Measurements from ENCODE around the gene FOSB. TPM values are rescaled to one million over a fixed set of nuclear protein-coding genes. Genes with fewer than 3 reads are reported as not detected.

Gene FOSB
- total and polyA plus RNA-seq, 9 of the 15 experiments (the other 6 are each of a cell fraction or from before 2014, with no cell fraction given) = 0.11 to 2.7 (median 0.73) TPM

DNA sequence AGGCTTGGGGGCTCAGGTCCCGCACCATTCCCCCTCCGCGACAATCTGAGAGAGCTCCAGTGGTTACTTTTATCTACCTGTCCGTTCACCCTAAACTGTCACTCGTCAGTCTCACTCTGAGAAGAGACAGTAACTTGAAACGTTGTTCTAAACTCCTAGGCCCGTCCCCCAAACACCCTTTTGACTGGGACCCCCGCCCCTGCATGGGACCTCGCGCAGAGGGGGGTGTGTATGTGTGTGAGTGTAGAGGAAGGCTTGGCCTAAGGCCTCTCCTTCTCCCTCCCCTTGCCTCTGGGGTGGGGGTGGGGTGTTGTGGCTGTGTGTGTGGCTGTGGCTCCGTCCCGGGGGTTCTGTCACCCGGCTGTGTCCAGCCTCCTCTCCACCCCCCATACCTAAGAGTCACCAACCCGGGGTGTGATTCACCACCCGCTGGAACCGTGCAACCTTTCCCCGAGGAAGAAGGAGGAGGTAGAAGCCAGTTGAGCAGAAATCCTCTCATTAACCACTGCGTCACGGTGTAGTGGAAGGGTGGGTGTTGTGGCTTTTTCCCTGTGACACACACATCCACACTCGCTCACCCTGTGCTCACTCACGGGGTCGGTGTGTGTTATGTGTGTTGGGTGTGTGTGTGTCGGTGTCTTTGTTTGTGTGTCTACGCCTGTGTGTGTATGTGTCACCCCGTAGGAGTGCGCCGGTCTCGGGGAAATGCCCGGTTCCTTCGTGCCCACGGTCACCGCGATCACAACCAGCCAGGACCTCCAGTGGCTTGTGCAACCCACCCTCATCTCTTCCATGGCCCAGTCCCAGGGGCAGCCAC is 2.4 kb downstream of the FOSB start (continued):
- TF ChIP-seq, protein P1, sequence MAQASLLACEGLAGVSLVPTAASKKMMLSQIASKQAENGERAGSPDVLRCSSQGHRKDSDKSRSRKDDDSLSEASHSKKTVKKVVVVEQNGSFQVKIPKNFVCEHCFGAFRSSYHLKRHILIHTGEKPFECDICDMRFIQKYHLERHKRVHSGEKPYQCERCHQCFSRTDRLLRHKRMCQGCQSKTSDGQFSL (CRISPR knock-in tag; IDR thresholded peaks at IDR 0.05) = peak; percentile 49
- TF ChIP-seq, protein P1 (tag; IDR thresholded peaks at IDR 0.05) = no peak
- TF ChIP-seq SOX6 (IDR thresholded peaks at IDR 0.05) (no peak), PML (IDR thresholded peaks at IDR 0.05; ENCODE audit: low read length) (peak; percentile 21), BACH1 (tag; IDR thresholded peaks at IDR 0.05) (no peak), NBN (IDR thresholded peaks at IDR 0.05; ENCODE audit: low read depth) (no peak), DACH1 (IDR thresholded peaks at IDR 0.05; ENCODE audit: partially characterized antibody) (peak; percentile 14), STAT5A (IDR thresholded peaks at IDR 0.05; ENCODE audit: borderline replicate concordance, low read length) (no peak), KLF6 (CRISPR knock-in tag; IDR thresholded peaks at IDR 0.05; ENCODE audit: borderline replicate concordance) (no peak), HNRNPH1 (optimal IDR thresholded peaks at IDR 0.05; ENCODE audit: low read depth, low read length) (no peak), TCF3 (CRISPR knock-in tag; IDR thresholded peaks at IDR 0.05) (no peak), SUPT5H (IDR thresholded peaks at IDR 0.05) (0 out of 2 replicates have a peak, but pooled peaks have one; percentile 53), ZNF778 (CRISPR knock-in tag; IDR thresholded peaks at IDR 0.05) (no peak), ZNF143 (CRISPR knock-in tag; IDR thresholded peaks at IDR 0.05) (no peak), NONO (IDR thresholded peaks at IDR 0.05; ENCODE audit: low read depth in 2 of 2, low read length in 1 of 2) (no peak), SLC30A9 (CRISPR knock-in tag; IDR thresholded peaks at IDR 0.05) (no peak)
- TF ChIP-seq, protein P2, sequence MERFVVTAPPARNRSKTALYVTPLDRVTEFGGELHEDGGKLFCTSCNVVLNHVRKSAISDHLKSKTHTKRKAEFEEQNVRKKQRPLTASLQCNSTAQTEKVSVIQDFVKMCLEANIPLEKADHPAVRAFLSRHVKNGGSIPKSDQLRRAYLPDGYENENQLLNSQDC (CRISPR knock-in tag; IDR thresholded peaks at IDR 0.05) = no peak
- TF ChIP-seq, protein P3, sequence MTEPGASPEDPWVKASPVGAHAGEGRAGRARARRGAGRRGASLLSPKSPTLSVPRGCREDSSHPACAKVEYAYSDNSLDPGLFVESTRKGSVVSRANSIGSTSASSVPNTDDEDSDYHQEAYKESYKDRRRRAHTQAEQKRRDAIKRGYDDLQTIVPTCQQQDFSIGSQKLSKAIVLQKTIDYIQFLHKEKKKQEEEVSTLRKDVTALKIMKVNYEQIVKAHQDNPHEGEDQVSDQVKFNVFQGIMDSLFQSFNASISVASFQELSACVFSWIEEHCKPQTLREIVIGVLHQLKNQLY (CRISPR knock-in tag; conservative IDR thresholded peaks at IDR 0.05) = no peak
- TF ChIP-seq, protein P4, sequence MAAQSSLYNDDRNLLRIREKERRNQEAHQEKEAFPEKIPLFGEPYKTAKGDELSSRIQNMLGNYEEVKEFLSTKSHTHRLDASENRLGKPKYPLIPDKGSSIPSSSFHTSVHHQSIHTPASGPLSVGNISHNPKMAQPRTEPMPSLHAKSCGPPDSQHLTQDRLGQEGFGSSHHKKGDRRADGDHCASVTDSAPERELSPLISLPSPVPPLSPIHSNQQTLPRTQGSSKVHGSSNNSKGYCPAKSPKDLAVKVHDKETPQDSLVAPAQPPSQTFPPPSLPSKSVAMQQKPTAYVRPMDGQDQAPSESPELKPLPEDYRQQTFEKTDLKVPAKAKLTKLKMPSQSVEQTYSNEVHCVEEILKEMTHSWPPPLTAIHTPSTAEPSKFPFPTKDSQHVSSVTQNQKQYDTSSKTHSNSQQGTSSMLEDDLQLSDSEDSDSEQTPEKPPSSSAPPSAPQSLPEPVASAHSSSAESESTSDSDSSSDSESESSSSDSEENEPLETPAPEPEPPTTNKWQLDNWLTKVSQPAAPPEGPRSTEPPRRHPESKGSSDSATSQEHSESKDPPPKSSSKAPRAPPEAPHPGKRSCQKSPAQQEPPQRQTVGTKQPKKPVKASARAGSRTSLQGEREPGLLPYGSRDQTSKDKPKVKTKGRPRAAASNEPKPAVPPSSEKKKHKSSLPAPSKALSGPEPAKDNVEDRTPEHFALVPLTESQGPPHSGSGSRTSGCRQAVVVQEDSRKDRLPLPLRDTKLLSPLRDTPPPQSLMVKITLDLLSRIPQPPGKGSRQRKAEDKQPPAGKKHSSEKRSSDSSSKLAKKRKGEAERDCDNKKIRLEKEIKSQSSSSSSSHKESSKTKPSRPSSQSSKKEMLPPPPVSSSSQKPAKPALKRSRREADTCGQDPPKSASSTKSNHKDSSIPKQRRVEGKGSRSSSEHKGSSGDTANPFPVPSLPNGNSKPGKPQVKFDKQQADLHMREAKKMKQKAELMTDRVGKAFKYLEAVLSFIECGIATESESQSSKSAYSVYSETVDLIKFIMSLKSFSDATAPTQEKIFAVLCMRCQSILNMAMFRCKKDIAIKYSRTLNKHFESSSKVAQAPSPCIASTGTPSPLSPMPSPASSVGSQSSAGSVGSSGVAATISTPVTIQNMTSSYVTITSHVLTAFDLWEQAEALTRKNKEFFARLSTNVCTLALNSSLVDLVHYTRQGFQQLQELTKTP (IDR thresholded peaks at IDR 0.05; ENCODE audit: low read depth in 1 of 2, partially characterized antibody in 2 of 2) = no peak
